T1000 (cell line): ENCODE data around the gene PRSS53.

Source experiments
- DNase-seq: peaks from one replicate; lab custom pipeline; 2025; ENCODE audit warnings: mixed read lengths; lab: John Stamatoyannopoulos, UW

The PRSS53 gene

GRCh38 chr16:31093132-31093703, 4.5 kb upstream of the PRSS53 start:
- DNase-seq, result peak; percentile 48

GRCh38 chr16:31092330-31092729, 3.6 kb upstream of the PRSS53 start:
- no peak for DNase-seq

- no peak for DNase-seq
Measured at GRCh38 chr16:31090540-31090939, 1.8 kb upstream of the PRSS53 start.

GRCh38 chr16:31089199-31089598, 456 bp upstream of the PRSS53 start:
- DNase-seq, result no peak

DNA sequence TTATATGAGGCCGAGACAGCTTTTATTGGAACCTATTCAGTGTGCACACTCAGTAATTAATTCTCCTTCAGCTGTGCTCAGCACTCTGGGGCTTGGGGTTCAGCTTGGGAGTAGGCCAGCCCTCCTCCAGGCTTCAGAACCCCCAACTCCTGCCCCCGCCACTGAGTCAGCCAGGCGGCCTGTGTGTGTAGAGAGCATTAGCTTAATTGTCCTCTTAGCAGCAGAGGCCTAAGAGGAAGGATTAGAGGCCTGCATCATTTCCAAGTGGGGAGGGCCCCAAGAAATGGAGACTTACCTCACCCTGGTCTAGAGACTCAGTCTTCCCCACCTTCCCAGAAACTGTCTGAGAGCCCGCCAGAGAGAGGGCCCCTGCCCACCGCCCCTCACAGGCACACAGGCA, 772 bp downstream of the PRSS53 start:
- no peak for DNase-seq

GRCh38 chr16:31087481-31087880, 1.3 kb downstream of the PRSS53 start:
- DNase-seq, result no peak

DNA sequence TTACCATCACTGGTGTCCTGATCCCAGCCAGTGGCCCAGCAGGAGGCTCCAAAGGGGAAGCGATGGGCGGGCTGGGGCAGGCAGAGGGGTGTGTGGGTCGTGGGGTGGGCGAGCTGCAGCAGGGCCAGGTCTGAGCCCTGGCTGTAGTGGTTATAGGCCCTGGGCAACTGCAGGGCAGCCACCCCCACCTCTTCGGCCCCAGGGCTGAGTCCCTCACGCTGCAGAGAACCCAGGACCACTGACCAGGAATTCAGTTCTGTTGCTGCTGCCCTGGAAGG, 2.2 kb downstream of the PRSS53 start:
- DNase-seq, result no peak

DNA sequence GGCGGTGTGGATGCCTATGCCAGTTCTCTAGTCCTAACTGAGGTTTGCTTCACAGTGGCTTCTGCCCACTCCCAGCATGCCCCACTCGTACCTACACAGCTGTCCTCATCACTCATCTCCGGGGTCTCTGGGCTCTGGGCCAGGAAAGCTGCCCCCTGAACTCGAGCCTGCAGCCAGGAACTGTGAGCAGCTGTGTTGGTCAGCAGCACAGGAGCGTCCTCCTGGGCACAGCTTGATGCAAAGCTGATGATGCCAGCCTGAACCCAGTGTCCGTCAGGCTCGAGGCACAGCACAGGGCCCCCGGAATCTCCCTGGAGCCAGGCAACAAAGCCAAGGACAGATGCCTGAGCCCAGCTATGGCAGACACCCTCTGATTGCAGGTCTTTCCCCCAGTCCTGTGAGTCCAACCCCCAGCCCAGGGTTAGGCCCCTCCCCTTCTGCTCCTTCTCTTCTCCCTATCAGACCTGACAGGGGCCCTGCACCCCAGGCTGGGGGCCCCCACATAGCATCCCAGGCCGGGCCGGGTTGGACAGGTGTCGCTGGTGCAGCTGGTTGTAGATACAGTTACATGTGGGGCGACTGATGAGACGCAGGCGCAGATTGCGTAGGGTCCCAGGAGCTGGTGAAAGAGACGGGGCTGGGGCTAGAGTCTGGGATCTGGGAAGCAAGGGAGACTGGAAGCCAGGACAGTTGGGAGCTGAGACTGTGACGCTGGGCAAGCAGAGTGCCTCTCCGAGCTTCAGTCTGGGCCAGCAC, 2.7 kb downstream of the PRSS53 start:
- no peak for DNase-seq

DNA sequence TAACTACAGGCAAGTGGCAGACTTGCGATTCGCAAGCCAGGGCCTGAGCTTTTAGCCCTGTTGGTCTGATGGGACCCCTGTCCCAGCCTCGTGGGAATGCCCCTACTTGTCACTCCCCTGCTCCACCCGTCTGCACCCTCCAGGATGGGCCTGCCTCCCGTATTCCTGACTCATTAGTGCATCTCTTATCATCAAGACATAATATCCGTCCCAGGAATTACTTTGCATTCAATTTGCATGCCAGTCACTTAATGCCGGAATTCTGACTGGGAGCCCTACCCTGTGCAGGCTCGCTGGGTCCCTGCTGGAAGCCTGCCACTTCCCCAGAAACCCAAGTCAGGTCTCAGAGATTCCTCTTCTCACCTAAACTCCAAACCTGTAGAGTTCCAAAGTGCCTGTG, 3.3 kb downstream of the PRSS53 start:
- DNase-seq, result no peak

GRCh38 chr16:31084584-31085302, 4.0 kb downstream of the PRSS53 start:
- DNase-seq, result no peak

GRCh38 chr16:31083981-31084380, 4.8 kb downstream of the PRSS53 start:
- no peak for DNase-seq

DNA sequence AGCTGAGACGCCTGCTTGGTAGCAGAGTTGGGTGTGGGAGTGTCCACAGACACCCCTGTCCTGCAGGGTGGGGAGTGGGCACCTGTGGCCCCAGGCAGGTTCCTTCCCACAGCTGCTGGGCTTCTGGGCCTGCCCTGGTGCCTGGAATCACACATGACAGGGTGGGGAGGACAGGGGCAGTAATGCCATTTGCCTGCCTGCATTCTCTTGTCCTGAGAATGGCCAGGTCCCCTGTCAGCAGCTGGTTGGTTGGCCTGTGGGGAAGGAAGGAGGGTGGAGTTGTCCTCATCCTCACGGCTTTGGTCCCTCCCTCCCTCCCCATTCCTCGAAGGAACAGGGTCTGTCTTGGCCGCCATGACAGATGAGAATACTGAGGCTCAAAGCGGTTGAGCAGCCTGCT, 5.2 kb downstream of the PRSS53 start:
- no peak for DNase-seq

DNA sequence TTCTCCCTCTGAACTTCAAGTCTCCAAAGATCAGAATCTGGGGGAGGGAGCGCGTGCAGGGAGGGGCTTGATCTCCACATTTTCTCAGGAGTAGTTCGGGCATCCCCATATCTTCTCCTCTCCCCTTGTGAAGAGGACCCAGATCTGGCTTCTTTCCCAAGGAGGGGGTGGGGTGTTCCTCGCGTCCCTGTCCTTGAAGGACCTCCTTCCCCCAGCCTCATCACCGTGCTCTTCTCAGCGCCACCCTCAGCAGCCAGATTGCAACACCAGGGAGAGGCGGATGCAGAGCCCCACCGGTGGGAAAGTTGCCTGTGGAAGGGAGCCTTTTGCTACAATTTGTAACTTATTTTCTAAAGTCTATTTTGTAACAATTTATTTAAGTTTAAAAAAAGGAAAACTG, 5.7 kb downstream of the PRSS53 start:
- DNase-seq, result no peak

DNA sequence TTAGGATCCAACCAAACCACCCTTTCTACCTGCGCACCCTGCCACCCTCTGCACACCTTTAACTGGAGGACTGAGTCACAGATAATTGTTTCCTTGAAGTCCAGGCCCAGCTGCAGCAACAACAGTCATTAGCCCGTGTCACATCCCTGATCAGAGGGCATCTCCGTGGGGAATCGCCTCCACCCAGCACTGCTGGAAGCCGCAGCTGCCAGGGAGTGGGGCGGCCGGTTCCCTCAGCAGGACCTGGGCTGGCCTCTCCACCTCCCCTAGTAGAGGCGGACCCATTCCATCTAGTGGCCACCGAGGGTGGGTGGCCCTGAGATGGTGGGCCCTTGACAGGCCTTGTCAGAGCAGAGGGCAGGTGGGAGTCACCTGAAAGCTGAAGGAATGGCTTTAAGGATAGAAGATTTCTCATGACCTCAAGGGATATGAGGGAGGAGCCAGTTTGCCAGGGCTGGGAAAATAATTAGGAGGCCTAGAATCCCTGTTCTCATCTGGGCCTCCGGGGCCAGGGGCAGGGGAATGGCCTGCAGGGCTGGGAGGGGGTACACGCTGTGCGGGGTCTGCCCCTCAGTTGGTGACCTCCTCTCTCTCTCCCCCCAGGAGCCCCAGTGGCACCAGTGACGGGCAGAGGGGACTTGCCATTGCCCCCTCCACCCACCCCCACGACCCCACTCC, 6.2 kb downstream of the PRSS53 start:
- DNase-seq, result no peak

DNA sequence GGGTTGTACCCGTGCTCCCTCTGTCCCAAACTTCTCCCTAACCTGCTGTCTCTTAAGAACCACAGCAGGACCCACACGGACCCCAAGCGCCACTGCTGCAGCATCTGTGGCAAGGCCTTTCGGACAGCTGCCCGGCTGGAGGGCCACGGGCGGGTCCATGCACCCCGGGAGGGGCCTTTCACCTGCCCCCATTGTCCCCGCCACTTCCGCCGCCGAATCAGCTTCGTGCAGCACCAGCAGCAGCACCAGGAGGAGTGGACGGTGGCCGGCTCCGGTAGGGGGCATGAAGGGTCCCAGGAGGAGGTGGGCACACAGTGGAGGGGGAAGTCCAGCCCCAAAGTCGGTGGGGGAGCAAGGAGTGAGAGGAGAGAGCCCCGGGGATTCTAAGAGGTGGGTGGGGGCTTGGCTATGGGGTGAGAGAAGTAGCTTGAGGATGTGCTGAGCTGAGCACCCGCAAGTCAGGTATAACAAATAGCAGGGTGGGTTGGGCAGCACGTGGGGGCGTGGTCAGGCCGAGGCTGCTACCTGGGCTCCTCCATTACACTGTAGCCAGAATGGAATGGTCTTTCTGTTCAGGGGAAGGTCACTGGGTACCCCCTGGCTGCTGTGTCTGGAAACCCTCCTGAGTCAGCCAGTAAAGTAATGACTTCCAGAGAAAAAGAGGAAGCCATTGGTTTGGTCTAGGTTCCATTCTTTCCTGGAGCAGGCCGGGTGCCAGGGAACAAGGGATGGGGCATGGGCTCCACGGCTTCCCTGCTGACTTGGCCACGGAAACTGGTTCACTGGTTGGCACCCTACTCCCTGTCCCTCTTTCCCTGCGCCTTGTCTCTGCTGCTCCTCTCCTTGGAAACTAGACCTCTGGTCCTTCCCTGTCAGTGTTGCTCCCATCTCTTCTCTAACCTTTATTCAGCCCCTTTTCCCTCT, 7.1 kb downstream of the PRSS53 start:
- DNase-seq, result no peak

DNA sequence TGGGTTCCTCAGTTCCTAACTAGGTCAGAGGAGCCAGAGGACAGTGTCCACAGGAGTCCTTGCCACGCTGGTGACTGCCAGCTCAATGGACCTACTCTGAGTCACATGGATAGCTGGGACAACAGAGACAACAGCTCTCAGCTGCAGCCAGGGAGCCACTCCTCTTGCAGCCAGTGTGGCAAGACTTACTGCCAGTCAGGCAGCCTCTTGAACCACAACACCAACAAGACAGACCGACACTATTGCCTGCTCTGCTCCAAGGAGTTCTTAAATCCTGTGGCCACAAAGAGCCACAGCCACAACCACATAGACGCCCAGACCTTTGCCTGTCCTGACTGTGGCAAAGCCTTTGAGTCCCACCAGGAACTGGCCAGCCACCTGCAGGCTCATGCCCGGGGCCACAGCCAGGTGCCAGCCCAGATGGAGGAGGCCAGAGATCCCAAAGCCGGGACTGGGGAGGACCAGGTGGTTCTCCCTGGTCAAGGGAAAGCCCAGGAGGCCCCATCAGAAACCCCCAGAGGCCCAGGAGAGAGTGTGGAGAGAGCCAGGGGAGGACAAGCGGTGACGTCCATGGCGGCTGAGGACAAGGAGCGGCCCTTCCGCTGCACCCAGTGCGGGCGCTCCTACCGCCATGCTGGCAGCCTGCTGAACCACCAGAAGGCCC, 7.9 kb downstream of the PRSS53 start:
- no peak for DNase-seq

DNA sequence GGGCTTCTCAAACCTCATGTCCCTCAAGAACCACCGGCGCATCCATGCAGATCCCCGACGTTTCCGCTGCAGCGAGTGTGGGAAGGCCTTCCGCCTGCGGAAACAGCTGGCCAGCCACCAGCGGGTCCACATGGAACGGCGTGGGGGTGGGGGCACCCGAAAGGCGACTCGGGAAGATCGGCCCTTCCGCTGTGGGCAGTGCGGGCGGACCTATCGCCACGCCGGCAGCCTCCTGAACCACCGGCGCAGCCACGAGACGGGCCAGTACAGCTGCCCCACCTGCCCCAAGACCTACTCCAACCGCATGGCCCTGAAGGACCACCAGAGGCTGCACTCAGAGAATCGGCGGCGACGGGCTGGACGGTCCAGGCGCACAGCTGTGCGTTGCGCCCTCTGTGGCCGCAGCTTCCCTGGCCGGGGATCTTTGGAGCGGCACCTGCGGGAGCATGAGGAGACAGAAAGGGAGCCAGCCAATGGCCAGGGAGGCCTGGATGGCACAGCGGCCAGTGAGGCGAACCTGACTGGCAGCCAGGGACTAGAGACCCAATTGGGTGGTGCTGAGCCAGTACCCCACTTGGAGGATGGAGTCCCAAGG, 8.6 kb downstream of the PRSS53 start:
- DNase-seq, result no peak

- no peak for DNase-seq
Measured at GRCh38 chr16:31079342-31079944, 9.3 kb downstream of the PRSS53 start.

DNA sequence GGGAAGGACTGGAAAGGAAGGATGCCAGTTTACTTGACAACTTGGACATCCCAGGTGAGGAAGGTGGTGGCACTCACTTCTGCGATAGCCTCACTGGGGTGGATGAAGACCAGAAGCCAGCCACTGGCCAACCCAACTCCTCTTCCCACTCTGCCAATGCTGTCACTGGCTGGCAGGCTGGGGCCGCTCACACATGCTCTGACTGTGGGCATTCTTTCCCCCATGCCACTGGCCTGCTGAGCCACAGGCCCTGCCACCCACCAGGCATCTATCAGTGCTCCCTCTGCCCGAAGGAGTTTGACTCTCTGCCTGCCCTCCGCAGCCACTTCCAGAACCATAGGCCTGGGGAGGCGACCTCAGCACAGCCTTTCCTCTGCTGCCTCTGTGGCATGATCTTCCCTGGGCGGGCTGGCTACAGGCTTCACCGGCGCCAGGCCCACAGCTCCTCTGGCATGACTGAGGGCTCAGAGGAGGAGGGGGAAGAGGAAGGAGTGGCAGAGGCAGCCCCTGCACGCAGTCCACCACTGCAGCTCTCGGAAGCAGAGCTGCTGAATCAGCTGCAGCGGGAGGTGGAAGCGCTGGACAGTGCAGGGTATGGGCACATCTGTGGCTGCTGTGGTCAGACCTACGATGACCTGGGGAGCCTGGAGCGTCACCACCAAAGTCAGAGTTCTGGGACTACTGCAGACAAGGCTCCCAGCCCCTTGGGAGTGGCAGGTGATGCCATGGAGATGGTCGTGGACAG, 10.0 kb downstream of the PRSS53 start:
- no peak for DNase-seq
